Measurements from ENCODE around the gene NKAIN2.
A peak's percentile ranks its signal among the peaks of the same experiment; 100 is the strongest.

The NKAIN2 gene

GRCh38 chr6:124682751-124683150 lies 879.1 kb downstream of the NKAIN2 start:
- H3K18ac ChIP-seq (ENCODE audit: low read length), result no peak overlapping the region
- H2BK15ac ChIP-seq (replicated peaks; ENCODE audit: low read depth), result no peak overlapping the region
- no peaks in the 10 kb centered on the region for H3K79me2 ChIP-seq (ENCODE audit: control insufficient read depth, insufficient read depth, low read length)
- no peak overlapping the region for H2BK5ac ChIP-seq (ENCODE audit: low read length)
- H3K4me3 ChIP-seq (ENCODE audit: low read length), result no peak overlapping the region
- H3K4me2 ChIP-seq (ENCODE audit: low read length), result no peak overlapping the region
- H3K36me3 ChIP-seq (ENCODE audit: control insufficient read depth, insufficient read depth, low read length), result no peaks in the 10 kb centered on the region
- DNase-seq, result no peak
- no peak overlapping the region for H4K8ac ChIP-seq (ENCODE audit: low read depth, low read length)
- no peaks in the 10 kb centered on the region for H3K79me1 ChIP-seq (ENCODE audit: low read length)
- H2AK5ac ChIP-seq (ENCODE audit: low read length), result no peak overlapping the region
- no peak overlapping the region for H3K4ac ChIP-seq (ENCODE audit: low read depth, low read length)
- H3K9ac ChIP-seq (ENCODE audit: low read length), result no peak overlapping the region
- no peaks in the 10 kb centered on the region for H3K27me3 ChIP-seq (ENCODE audit: insufficient read depth, low read length, poor library complexity)
- WGBS (ENCODE audit: extremely low coverage, insufficient coverage, low lambda C conversion rate), result no CpG with 5 or more reads among the region's 6 CpGs
- no peak overlapping the region for H3K27ac ChIP-seq (ENCODE audit: low read depth, low read length)
- H2BK120ac ChIP-seq (ENCODE audit: low read depth, low read length), result no peak overlapping the region
- no peak overlapping the region for H3K23ac ChIP-seq (ENCODE audit: low read length)
- H3K56ac ChIP-seq (ENCODE audit: low read length), result no peak overlapping the region
- H4K5ac ChIP-seq (ENCODE audit: low read length), result no peak overlapping the region
- H3K4me1 ChIP-seq (ENCODE audit: control insufficient read depth, low read depth, low read length), result no peaks in the 10 kb centered on the region

GRCh38 chr6:124683507-124683906 lies 879.8 kb downstream of the NKAIN2 start:
- Histone ChIP-seq H3K4me3 (ENCODE audit: low read length) (no peak overlapping the region), H2BK15ac (replicated peaks; ENCODE audit: low read depth) (no peak overlapping the region), H2AK5ac (ENCODE audit: low read length) (no peak overlapping the region), H2BK120ac (ENCODE audit: low read depth, low read length) (no peak overlapping the region), H3K18ac (ENCODE audit: low read length) (no peak overlapping the region), H3K36me3 (ENCODE audit: control insufficient read depth, insufficient read depth, low read length) (no peaks in the 10 kb centered on the region), H3K79me1 (ENCODE audit: low read length) (no peaks in the 10 kb centered on the region), H3K79me2 (ENCODE audit: control insufficient read depth, insufficient read depth, low read length) (no peaks in the 10 kb centered on the region), H3K4me2 (ENCODE audit: low read length) (no peak overlapping the region), H2BK5ac (ENCODE audit: low read length) (no peak overlapping the region), H3K4ac (ENCODE audit: low read depth, low read length) (no peak overlapping the region), H4K8ac (ENCODE audit: low read depth, low read length) (no peak overlapping the region), H3K27me3 (ENCODE audit: insufficient read depth, low read length, poor library complexity) (no peaks in the 10 kb centered on the region), H4K5ac (ENCODE audit: low read length) (no peak overlapping the region), H3K4me1 (ENCODE audit: control insufficient read depth, low read depth, low read length) (no peaks in the 10 kb centered on the region), H3K23ac (ENCODE audit: low read length) (no peak overlapping the region), H3K9ac (ENCODE audit: low read length) (no peak overlapping the region), H3K27ac (ENCODE audit: low read depth, low read length) (no peak overlapping the region), H3K56ac (ENCODE audit: low read length) (no peak overlapping the region)
- WGBS (ENCODE audit: extremely low coverage, insufficient coverage, low lambda C conversion rate), result no CpG with 5 or more reads among the region's 4 CpGs
- DNase-seq, result peak; percentile 3

- WGBS (ENCODE audit: extremely low coverage, insufficient coverage, low lambda C conversion rate), result no CpG with 5 or more reads among the region's 2 CpGs
These were observed 881.0 kb downstream of the NKAIN2 start for GRCh38 chr6:124684621-124685020.

GRCh38 chr6:124688369-124688768 lies 884.7 kb downstream of the NKAIN2 start:
- H3K9ac ChIP-seq (ENCODE audit: low read length), result no peak overlapping the region
- no peak overlapping the region for H4K8ac ChIP-seq (ENCODE audit: low read depth, low read length)

More at GRCh38 chr6:124684621-124685020, 881.0 kb downstream of the NKAIN2 start:
- Histone ChIP-seq H3K79me2 (ENCODE audit: control insufficient read depth, insufficient read depth, low read length) (no peaks in the 10 kb centered on the region), H3K4me3 (ENCODE audit: low read length) (no peak overlapping the region), H2AK5ac (ENCODE audit: low read length) (no peak overlapping the region), H3K4me1 (ENCODE audit: control insufficient read depth, low read depth, low read length) (no peaks in the 10 kb centered on the region), H3K4ac (ENCODE audit: low read depth, low read length) (no peak overlapping the region), H3K27me3 (ENCODE audit: insufficient read depth, low read length, poor library complexity) (no peaks in the 10 kb centered on the region), H3K9ac (ENCODE audit: low read length) (no peak overlapping the region), H2BK15ac (replicated peaks; ENCODE audit: low read depth) (no peak overlapping the region), H3K36me3 (ENCODE audit: control insufficient read depth, insufficient read depth, low read length) (no peaks in the 10 kb centered on the region), H2BK5ac (ENCODE audit: low read length) (no peak overlapping the region), H3K23ac (ENCODE audit: low read length) (no peak overlapping the region), H3K79me1 (ENCODE audit: low read length) (no peaks in the 10 kb centered on the region), H3K4me2 (ENCODE audit: low read length) (no peak overlapping the region), H3K56ac (ENCODE audit: low read length) (no peak overlapping the region), H3K27ac (ENCODE audit: low read depth, low read length) (no peak overlapping the region), H4K8ac (ENCODE audit: low read depth, low read length) (no peak overlapping the region), H3K18ac (ENCODE audit: low read length) (no peak overlapping the region), H2BK120ac (ENCODE audit: low read depth, low read length) (no peak overlapping the region), H4K5ac (ENCODE audit: low read length) (no peak overlapping the region)
- no peak for DNase-seq

GRCh38 chr6:124694139-124694705 lies 890.6 kb downstream of the NKAIN2 start:
- Histone ChIP-seq H3K27me3 (ENCODE audit: insufficient read depth, low read length, poor library complexity) (no peaks in the 10 kb centered on the region), H2BK5ac (ENCODE audit: low read length) (no peak overlapping the region), H4K8ac (ENCODE audit: low read depth, low read length) (no peak overlapping the region), H3K27ac (ENCODE audit: low read depth, low read length) (no peak overlapping the region), H3K79me1 (ENCODE audit: low read length) (no peaks in the 10 kb centered on the region), H3K9ac (ENCODE audit: low read length) (no peak overlapping the region), H2AK5ac (ENCODE audit: low read length) (no peak overlapping the region), H3K36me3 (ENCODE audit: control insufficient read depth, insufficient read depth, low read length) (no peaks in the 10 kb centered on the region), H2BK15ac (replicated peaks; ENCODE audit: low read depth) (no peak overlapping the region), H3K4me2 (ENCODE audit: low read length) (no peak overlapping the region), H3K79me2 (ENCODE audit: control insufficient read depth, insufficient read depth, low read length) (no peaks in the 10 kb centered on the region), H3K4ac (ENCODE audit: low read depth, low read length) (no peak overlapping the region), H3K18ac (ENCODE audit: low read length) (no peak overlapping the region), H2BK120ac (ENCODE audit: low read depth, low read length) (no peak overlapping the region), H3K4me3 (ENCODE audit: low read length) (no peak overlapping the region), H4K5ac (ENCODE audit: low read length) (no peak overlapping the region), H3K4me1 (ENCODE audit: control insufficient read depth, low read depth, low read length) (no peaks in the 10 kb centered on the region), H3K23ac (ENCODE audit: low read length) (no peak overlapping the region), H3K56ac (ENCODE audit: low read length) (no peak overlapping the region)
- no CpG with 5 or more reads among the region's 4 CpGs for WGBS (ENCODE audit: extremely low coverage, insufficient coverage, low lambda C conversion rate)
- DNase-seq, result no peak

More at GRCh38 chr6:124688369-124688768, 884.7 kb downstream of the NKAIN2 start:
- Histone ChIP-seq H2BK5ac (ENCODE audit: low read length) (no peak overlapping the region), H2BK120ac (ENCODE audit: low read depth, low read length) (no peak overlapping the region), H3K4me3 (ENCODE audit: low read length) (no peak overlapping the region), H2AK5ac (ENCODE audit: low read length) (no peak overlapping the region), H3K79me2 (ENCODE audit: control insufficient read depth, insufficient read depth, low read length) (no peaks in the 10 kb centered on the region), H4K5ac (ENCODE audit: low read length) (no peak overlapping the region), H3K4me2 (ENCODE audit: low read length) (no peak overlapping the region), H3K56ac (ENCODE audit: low read length) (no peak overlapping the region), H3K23ac (ENCODE audit: low read length) (no peak overlapping the region), H3K4me1 (ENCODE audit: control insufficient read depth, low read depth, low read length) (no peaks in the 10 kb centered on the region), H2BK15ac (replicated peaks; ENCODE audit: low read depth) (no peak overlapping the region), H3K4ac (ENCODE audit: low read depth, low read length) (no peak overlapping the region), H3K27ac (ENCODE audit: low read depth, low read length) (no peak overlapping the region), H3K79me1 (ENCODE audit: low read length) (no peaks in the 10 kb centered on the region), H3K27me3 (ENCODE audit: insufficient read depth, low read length, poor library complexity) (no peaks in the 10 kb centered on the region), H3K36me3 (ENCODE audit: control insufficient read depth, insufficient read depth, low read length) (no peaks in the 10 kb centered on the region), H3K18ac (ENCODE audit: low read length) (no peak overlapping the region)
- no peak for DNase-seq

GRCh38 chr6:124699038-124699437 lies 895.4 kb downstream of the NKAIN2 start:
- Histone ChIP-seq H2BK120ac (ENCODE audit: low read depth, low read length) (no peak overlapping the region), H3K36me3 (ENCODE audit: control insufficient read depth, insufficient read depth, low read length) (no peaks in the 10 kb centered on the region), H2AK5ac (ENCODE audit: low read length) (no peak overlapping the region), H3K79me1 (ENCODE audit: low read length) (no peaks in the 10 kb centered on the region), H3K4ac (ENCODE audit: low read depth, low read length) (no peak overlapping the region), H4K8ac (ENCODE audit: low read depth, low read length) (no peak overlapping the region), H3K23ac (ENCODE audit: low read length) (no peak overlapping the region), H3K4me2 (ENCODE audit: low read length) (no peak overlapping the region), H3K4me1 (ENCODE audit: control insufficient read depth, low read depth, low read length) (no peaks in the 10 kb centered on the region), H3K9ac (ENCODE audit: low read length) (no peak overlapping the region), H2BK5ac (ENCODE audit: low read length) (no peak overlapping the region), H3K27ac (ENCODE audit: low read depth, low read length) (no peak overlapping the region), H3K56ac (ENCODE audit: low read length) (no peak overlapping the region), H3K4me3 (ENCODE audit: low read length) (no peak overlapping the region), H3K27me3 (ENCODE audit: insufficient read depth, low read length, poor library complexity) (no peaks in the 10 kb centered on the region), H2BK15ac (replicated peaks; ENCODE audit: low read depth) (no peak overlapping the region), H3K18ac (ENCODE audit: low read length) (no peak overlapping the region), H3K79me2 (ENCODE audit: control insufficient read depth, insufficient read depth, low read length) (no peaks in the 10 kb centered on the region), H4K5ac (ENCODE audit: low read length) (no peak overlapping the region)
- no CpG with 5 or more reads among the region's 2 CpGs for WGBS (ENCODE audit: extremely low coverage, insufficient coverage, low lambda C conversion rate)
- peak; percentile 50 for DNase-seq
